Body of pancreas (tissue), 4 donors: Measurements from ENCODE around the gene CTSS. TPM values are rescaled to one million over a fixed set of nuclear protein-coding genes. Genes with fewer than 3 reads are reported as not detected.
A peak's percentile ranks its signal among the peaks of the same experiment; 100 is the strongest.

Experiments
- ATAC-seq: fragments of 150-250 bp; one replicate; pipeline ENCODE4 v1.9.1; 2016
- DNase-seq, 4 donors: peaks; one replicate each; pipeline ENCODE4 v3.0.0-alpha.2; 2019
- H3K27ac ChIP-seq, 4 donors: fragments of 200-600 bp; sonication (generic); 1 replicate in 3 of 4; 2 replicates in 1 of 4; pipeline versions ENCODE4 v1.5.1 to v1.6.1; 2016 to 2019; ENCODE audit warnings: mild to moderate bottlenecking in 1 of 4, mixed read lengths in 1 of 4, moderate library complexity in 1 of 4
- H3K27me3 ChIP-seq, 2 donors: fragments of 200-600 bp; sonication (generic); one replicate each; pipeline ENCODE4 v1.6.0; 2016; ENCODE audit warnings: mild to moderate bottlenecking in 1 of 2
- H3K36me3 ChIP-seq, 2 donors: fragments of 200-600 bp; sonication (generic); replicated peaks in 1 of 2; 2 replicates each; pipeline ENCODE4 v1.5.1; 2016; ENCODE audit warnings: low read depth in 2 of 2; ENCODE audit not compliant: insufficient read depth in 1 of 2
- H3K4me1 ChIP-seq: fragments of 200-600 bp; sonication (generic); one replicate; pipeline ENCODE4 v1.6.0; 2016
- H3K4me3 ChIP-seq, 2 donors: fragments of 200-600 bp; sonication (generic); 1 replicate in 1 of 2; 2 replicates in 1 of 2; pipeline ENCODE4 v1.5.1; 2016 to 2019
- H3K9me3 ChIP-seq, 3 donors: fragments of 200-600 bp; sonication (generic); 1 replicate in 2 of 3; 2 replicates in 1 of 3; pipeline ENCODE4 v1.5.1; 2016
- POLR2A ChIP-seq, 3 donors: fragments of 450-650 bp; IDR thresholded peaks; one replicate each; pipeline ENCODE4 v1.6.1; 2016; ENCODE audit warnings: antibody characterized with exemption in 3 of 3, mild to moderate bottlenecking in 2 of 3
- WGBS, 2 donors: methylation state at CpG; one replicate each; pipeline ENCODE4 v1.1.5; 2017; 5-methylcytosine and 5-hydroxymethylcytosine counted together
- intact Hi-C: fragments of 100-400 bp; cut with DNase I; formaldehyde crosslinking; loops from one replicate; pipeline ENCODE4 v1.15.1; 2023
- small RNA-seq: library from RNA; depleted of rRNA; stranded (forward); fragments of <200 nt; gene quantifications from one replicate; pipeline ENCODE3, GENCODE V24; 2016
- total RNA-seq, 2 donors: library from RNA; depleted of rRNA; stranded (reverse); fragments of >200 nt; gene quantifications; one replicate each; pipeline ENCODE4 v1.1.0, GENCODE V29; 2016
- TF ChIP-seq, protein P1 (sequence below), 7 experiments: fragments of 450-650 bp in 4 of 7; fragments of 200-600 bp in 3 of 7; sonication (generic) in 3 of 7; IDR thresholded peaks; one replicate each; pipeline ENCODE4 v1.5.1; 2016 to 2019; ENCODE audit warnings: antibody characterized with exemption in 7 of 7

The CTSS gene
- total RNA-seq, 2 donors from 2014 or later, result 3.6 to 30.6 TPM

GRCh38 chr1:150692720-150693119 is 72.9 kb downstream of the CTSS start:
- peak overlapping the region in 1 of 4 donors; percentile 25 for H3K27ac ChIP-seq
- DNase-seq, result no peak
- ATAC-seq, result no peak
- H3K4me1 ChIP-seq, result peaks cover 23% of the 10 kb centered on the region
- 25 to 26% methylated on average over 3 of the region's 3 CpGs for WGBS, 2 donors
- H3K27me3 ChIP-seq, result no peaks in the 10 kb centered on the region
- TF ChIP-seq, protein P1, sequence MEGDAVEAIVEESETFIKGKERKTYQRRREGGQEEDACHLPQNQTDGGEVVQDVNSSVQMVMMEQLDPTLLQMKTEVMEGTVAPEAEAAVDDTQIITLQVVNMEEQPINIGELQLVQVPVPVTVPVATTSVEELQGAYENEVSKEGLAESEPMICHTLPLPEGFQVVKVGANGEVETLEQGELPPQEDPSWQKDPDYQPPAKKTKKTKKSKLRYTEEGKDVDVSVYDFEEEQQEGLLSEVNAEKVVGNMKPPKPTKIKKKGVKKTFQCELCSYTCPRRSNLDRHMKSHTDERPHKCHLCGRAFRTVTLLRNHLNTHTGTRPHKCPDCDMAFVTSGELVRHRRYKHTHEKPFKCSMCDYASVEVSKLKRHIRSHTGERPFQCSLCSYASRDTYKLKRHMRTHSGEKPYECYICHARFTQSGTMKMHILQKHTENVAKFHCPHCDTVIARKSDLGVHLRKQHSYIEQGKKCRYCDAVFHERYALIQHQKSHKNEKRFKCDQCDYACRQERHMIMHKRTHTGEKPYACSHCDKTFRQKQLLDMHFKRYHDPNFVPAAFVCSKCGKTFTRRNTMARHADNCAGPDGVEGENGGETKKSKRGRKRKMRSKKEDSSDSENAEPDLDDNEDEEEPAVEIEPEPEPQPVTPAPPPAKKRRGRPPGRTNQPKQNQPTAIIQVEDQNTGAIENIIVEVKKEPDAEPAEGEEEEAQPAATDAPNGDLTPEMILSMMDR (IDR thresholded peaks at IDR 0.05), result no peak
- no peak for TF ChIP-seq POLR2A (IDR thresholded peaks at IDR 0.05)
- H3K36me3 ChIP-seq, result peaks cover 3 to 11% of the 10 kb centered on the region in 2 donors
- H3K4me3 ChIP-seq, result no peak overlapping the region
- intact Hi-C loops, result no loop called here
- no peaks in the 10 kb centered on the region for H3K9me3 ChIP-seq

GRCh38 chr1:150688763-150689162 is 76.8 kb downstream of the CTSS start:
- no peak for ATAC-seq
- WGBS, 2 donors, result 79 to 80% methylated on average over 1 of the region's 1 CpG

DNA sequence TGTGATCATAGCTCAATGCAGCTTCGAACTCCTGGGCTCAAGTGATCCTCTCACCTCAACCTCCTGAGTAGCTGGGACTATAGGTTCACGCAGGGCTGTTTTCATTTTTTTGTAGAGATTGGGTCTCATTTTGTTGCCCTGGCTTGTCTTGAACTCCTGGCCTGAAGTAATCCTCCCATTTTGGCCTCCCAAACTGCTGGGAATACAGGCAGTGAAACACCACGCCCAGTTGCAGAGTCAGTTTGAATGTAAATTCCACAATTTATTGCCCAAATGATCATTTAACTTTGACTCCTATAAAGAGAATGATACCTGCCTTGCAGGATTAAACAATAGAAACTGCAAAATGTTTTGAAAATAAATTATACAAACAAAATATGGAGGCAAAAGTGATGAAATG is 79.3 kb downstream of the CTSS start:
- TF ChIP-seq, protein P1 (IDR thresholded peaks at IDR 0.05), result no peak
- no peaks in the 10 kb centered on the region for H3K9me3 ChIP-seq
- no peak overlapping the region for H3K27ac ChIP-seq
- H3K4me3 ChIP-seq, result no peak overlapping the region
- H3K36me3 ChIP-seq, result peaks cover 0 to 5% of the 10 kb centered on the region in 2 donors
- no peaks in the 10 kb centered on the region for H3K4me1 ChIP-seq
- intact Hi-C loops, result loop anchor here (10.0 kb wide), 1 partner anchor 221 kb away; no protein-coding TSS in a partner anchor
- WGBS, 2 donors, result 94 to 96% methylated on average over 3 of the region's 3 CpGs
- H3K27me3 ChIP-seq, result no peaks in the 10 kb centered on the region
- DNase-seq, result no peak
- no peak for ATAC-seq

More at GRCh38 chr1:150688763-150689162, 76.8 kb downstream of the CTSS start:
- TF ChIP-seq, protein P1 (IDR thresholded peaks at IDR 0.05), result no peak
- intact Hi-C loops, result loop anchor here (10.0 kb wide), 1 partner anchor 224 kb away; no protein-coding TSS in a partner anchor
- DNase-seq, result no peak
- H3K4me1 ChIP-seq, result peaks cover 14% of the 10 kb centered on the region
- H3K27me3 ChIP-seq, result no peaks in the 10 kb centered on the region
- H3K9me3 ChIP-seq, result no peaks in the 10 kb centered on the region
- peaks cover 0 to 11% of the 10 kb centered on the region in 2 donors for H3K36me3 ChIP-seq
- H3K4me3 ChIP-seq, result no peak overlapping the region
- H3K27ac ChIP-seq, result no peak overlapping the region

DNA sequence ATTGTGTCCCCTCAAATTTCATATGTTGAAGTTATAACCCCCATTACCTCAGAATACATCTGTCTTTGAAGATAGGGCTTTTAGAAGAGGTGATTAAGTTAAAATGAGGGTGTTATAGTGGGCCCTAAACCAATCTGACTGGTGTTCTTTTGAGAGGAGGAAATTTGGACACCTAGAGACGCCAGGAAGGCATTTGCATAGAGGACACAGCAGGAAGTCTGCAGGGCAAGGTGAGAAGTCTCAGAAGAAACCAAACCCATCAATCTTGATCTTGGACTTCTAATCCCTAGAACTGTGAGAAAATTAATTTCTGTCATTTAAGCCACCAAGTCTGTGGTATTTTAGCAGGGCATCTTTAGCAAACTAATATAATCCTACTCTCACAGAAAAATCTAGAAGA is 81.7 kb downstream of the CTSS start:
- no peak overlapping the region for H3K4me3 ChIP-seq
- H3K4me1 ChIP-seq, result no peaks in the 10 kb centered on the region
- ATAC-seq, result no peak
- DNase-seq, result no peak
- peaks cover 0 to 5% of the 10 kb centered on the region in 2 donors for H3K36me3 ChIP-seq
- no peaks in the 10 kb centered on the region for H3K27me3 ChIP-seq
- intact Hi-C loops, result loop anchor here (10.0 kb wide), 1 partner anchor 219 kb away; no protein-coding TSS in a partner anchor
- WGBS, 2 donors, result 72 to 94% methylated on average over 1 of the region's 1 CpG
- H3K27ac ChIP-seq, result no peak overlapping the region
- no peaks in the 10 kb centered on the region for H3K9me3 ChIP-seq
- TF ChIP-seq, protein P1 (IDR thresholded peaks at IDR 0.05), result no peak
- TF ChIP-seq POLR2A (IDR thresholded peaks at IDR 0.05), result no peak

Small RNA genes within 50 kb of the gene (small RNA-seq; reads per million reads assigned to genes)
- gene RNU6-1042P (not detected), gene RNU6-1309P (not detected)

Other genes starting within 250 kb of the CTSS start
- 1 to 10 TPM; 4.7 to 7.6 TPM for gene ADAMTSL4, start 216.4 kb downstream of the CTSS start, total RNA-seq
- gene MCL1, start 186.2 kb downstream of the CTSS start, total RNA-seq, result 100 to 1,000 TPM; 211 to 223 TPM
- 100 to 1,000 TPM in 1 of 2 donors, 10 to 100 TPM in 1; 64.6 to 203 TPM for gene ENSA, start 136.2 kb downstream of the CTSS start, total RNA-seq
- gene GOLPH3L, start 68.6 kb downstream of the CTSS start, total RNA-seq, result 10 to 100 TPM; 14.5 to 14.8 TPM
- gene HORMAD1, start 44.9 kb downstream of the CTSS start, total RNA-seq, result not detected
- gene CTSK, start 42.5 kb upstream of the CTSS start, total RNA-seq, result 10 to 100 TPM; 11.9 to 18.4 TPM
- gene ARNT, start 110.8 kb upstream of the CTSS start, total RNA-seq, result 10 to 100 TPM; 20.4 to 27.8 TPM
- not detected for gene CTXND2, start 121.4 kb upstream of the CTSS start, total RNA-seq
- gene SETDB1, start 160.6 kb upstream of the CTSS start, total RNA-seq, result 10 to 100 TPM; 26.5 to 45.2 TPM
- 10 to 100 TPM; 70.9 to 84.8 TPM for gene CERS2, start 209.1 kb upstream of the CTSS start, total RNA-seq
- 10 to 100 TPM; 17.4 to 33.3 TPM for gene ANXA9, start 216.5 kb upstream of the CTSS start, total RNA-seq
- gene MINDY1, start 241.1 kb upstream of the CTSS start, total RNA-seq, result 10 to 100 TPM; 36.3 to 39.2 TPM
- 10 to 100 TPM; 15.8 to 19.4 TPM for gene PRUNE1, start 242.7 kb upstream of the CTSS start, total RNA-seq